Spleen (tissue), 11 donors: Measurements from ENCODE around the gene B4GALNT3. TPM values are rescaled to one million over a fixed set of nuclear protein-coding genes. Genes with fewer than 3 reads are reported as not detected.

ENCODE experiments used
- DNase-seq: peaks from one replicate; pipeline ENCODE4 v3.0.0-alpha.2; 2020
- H3K27ac ChIP-seq, 8 donors: fragments of 200-600 bp; sonication (generic) in 7 of 8; 1 replicate in 4 of 8; 2 replicates in 4 of 8; pipeline versions ENCODE4 v1.5.0 to v1.8.0; 2016 to 2021; ENCODE audit warnings: inconsistent platforms in 4 of 8, mild to moderate bottlenecking in 4 of 8, moderate library complexity in 1 of 8
- H3K27me3 ChIP-seq, 7 donors: fragments of 200-600 bp; sonication (generic) in 6 of 7; replicated peaks in 1 of 7; 1 replicate in 4 of 7; 2 replicates in 3 of 7; pipeline versions ENCODE4 v1.5.0 to v1.8.0; 2016 to 2021; ENCODE audit warnings: inconsistent platforms in 3 of 7, mild to moderate bottlenecking in 1 of 7
- H3K36me3 ChIP-seq, 6 donors: fragments of 200-600 bp; sonication (generic) in 5 of 6; 1 replicate in 4 of 6; 2 replicates in 2 of 6; pipeline versions ENCODE4 v1.5.0 to v1.8.0; 2016 to 2021; ENCODE audit warnings: inconsistent platforms in 2 of 6
- H3K4me1 ChIP-seq, 6 donors: fragments of 200-600 bp; sonication (generic) in 5 of 6; 1 replicate in 3 of 6; 2 replicates in 3 of 6; pipeline versions ENCODE4 v1.5.0 to v1.8.0; 2016 to 2021; ENCODE audit warnings: inconsistent platforms in 3 of 6
- H3K4me3 ChIP-seq, 8 donors: fragments of 200-600 bp; sonication (generic) in 7 of 8; 1 replicate in 4 of 8; 2 replicates in 4 of 8; pipeline versions ENCODE4 v1.5.0 to v1.8.0; 2016 to 2021; ENCODE audit warnings: inconsistent platforms in 4 of 8, mild to moderate bottlenecking in 4 of 8, moderate library complexity in 2 of 8
- H3K9me3 ChIP-seq, 8 donors: fragments of 200-600 bp; sonication (generic) in 7 of 8; 1 replicate in 4 of 8; 2 replicates in 4 of 8; pipeline versions ENCODE4 v1.5.0 to v1.8.0; 2016 to 2021; ENCODE audit warnings: inconsistent platforms in 4 of 8
- CTCF ChIP-seq, 11 experiments: fragments of 200-600 bp in 7 of 11; fragments of 450-650 bp in 4 of 11; sonication (generic) in 4 of 11; IDR thresholded peaks in 8 of 11; conservative IDR thresholded peaks in 3 of 11; 1 replicate in 7 of 11; 2 replicates in 4 of 11; pipeline versions ENCODE4 v1.4.0 to v1.8.0; 2016 to 2021; ENCODE audit warnings: antibody characterized with exemption in 11 of 11, inconsistent platforms in 4 of 11, mild to moderate bottlenecking in 1 of 11
- POLR2A ChIP-seq, 3 donors: fragments of 450-650 bp; IDR thresholded peaks; one replicate each; pipeline ENCODE4 v1.5.1; 2017; ENCODE audit warnings: antibody characterized with exemption in 3 of 3, mild to moderate bottlenecking in 1 of 3
- POLR2AphosphoS5 ChIP-seq, 3 donors: sonication (generic); formaldehyde crosslinking; IDR thresholded peaks; one replicate each; pipeline ENCODE4 v1.5.1; 2017; ENCODE audit warnings: antibody characterized with exemption in 3 of 3
- WGBS, 5 donors: extraction: QIAGEN DNeasy Blood & Tissue Kit in 3 of 5; methylation state at CpG; one replicate each; pipeline versions ENCODE4 v1.1.5 to v1.1.7; 2013 to 2018; 5-methylcytosine and 5-hydroxymethylcytosine counted together
- intact Hi-C: fragments of 100-400 bp; cut with DNase I; formaldehyde crosslinking; loops from one replicate; pipeline ENCODE4 v1.15.0; 2023; ENCODE audit warnings: low total_unique reads
- polyA plus RNA-seq, 3 donors: library from polyadenylated mRNA; stranded (reverse); fragments of 200-250 nt; gene quantifications; one replicate each; pipeline ENCODE4 v1.2.1, GENCODE V29; 2013
- total RNA-seq, 7 donors: library from RNA; depleted of rRNA in 3 of 7; stranded (reverse); fragments of >200 nt in 3 of 7; fragmentation: NEBNext Ultra II Directional in 4 of 7; extraction: Animal tissue kit (Norgen Biotek cat#: 25700) in 4 of 7; gene quantifications; one replicate each; pipeline versions ENCODE4 v1.1.0 to v1.2.1, GENCODE V29; 2016 to 2021
- donor health status: healthy with polysubstance abuse.
- donor health status: DM: no; HTN: no; CAD: no; lungs with moderate emphysema.
- donor health status: DM: no; HTN: no; CAD: no.
- donor health status: Bipolar disorder and iron deficiency.
- donor health status: healthy.
- donor health status: DM: no; HTN: no; CAD: no.
- donor health status: DM: yes; HTN: yes; CAD: no.

The B4GALNT3 gene
- total and polyA plus RNA-seq, 10 donors, result 0.28 to 2.0 (median 1.5) TPM

- no peaks in the 10 kb centered on the region for H3K9me3 ChIP-seq
- intact Hi-C loops, result no loop called here
- peaks cover 5 to 22% (median 17%) of the 10 kb centered on the region in 6 donors for H3K4me1 ChIP-seq
- H3K27me3 ChIP-seq, result peaks cover 0 to 60% (median 33%) of the 10 kb centered on the region in 7 donors
- H3K4me3 ChIP-seq, result no peak overlapping the region
- H3K27ac ChIP-seq, result no peak overlapping the region
- TF ChIP-seq POLR2A (IDR thresholded peaks at IDR 0.05) (no peak), CTCF (IDR thresholded peaks at IDR 0.05 in 8 of 11, conservative IDR thresholded peaks at IDR 0.05 in 3 of 11) (no peak), POLR2AphosphoS5 (IDR thresholded peaks at IDR 0.05) (no peak)
- WGBS, 5 donors, result 70 to 81% (median 77%) methylated on average over 6 of the region's 6 CpGs
- no peaks in the 10 kb centered on the region for H3K36me3 ChIP-seq
- no peak for DNase-seq
Measured at GRCh38 chr12:462936-463705, 3.4 kb downstream of the B4GALNT3 start.

GRCh38 chr12:464484-465267 is 4.9 kb downstream of the B4GALNT3 start:
- H3K27ac ChIP-seq, result no peak overlapping the region
- TF ChIP-seq POLR2AphosphoS5 (IDR thresholded peaks at IDR 0.05), result no peak
- no peak for TF ChIP-seq POLR2A (IDR thresholded peaks at IDR 0.05)
- no peak for TF ChIP-seq CTCF (IDR thresholded peaks at IDR 0.05 in 8 of 11, conservative IDR thresholded peaks at IDR 0.05 in 3 of 11)
- peaks cover 5 to 14% (median 9%) of the 10 kb centered on the region in 6 donors for H3K4me1 ChIP-seq
- intact Hi-C loops, result no loop called here
- H3K4me3 ChIP-seq, result no peak overlapping the region
- DNase-seq, result no peak
- H3K9me3 ChIP-seq, result no peaks in the 10 kb centered on the region
- peaks cover 0 to 44% (median 20%) of the 10 kb centered on the region in 7 donors for H3K27me3 ChIP-seq
- no peaks in the 10 kb centered on the region for H3K36me3 ChIP-seq
- WGBS, 5 donors, result 72 to 79% (median 75%) methylated on average over 16 of the region's 16 CpGs

- Histone ChIP-seq H3K4me3 (no peak overlapping the region), H3K9me3 (no peaks in the 10 kb centered on the region), H3K4me1 (peaks cover 0 to 2% (median under 1%) of the 10 kb centered on the region in 6 donors), H3K27me3 (peaks cover 0 to 31% (median 9%) of the 10 kb centered on the region in 7 donors), H3K27ac (no peak overlapping the region), H3K36me3 (no peaks in the 10 kb centered on the region)
- WGBS, 5 donors, result 82 to 94% (median 91%) methylated on average over 8 of the region's 8 CpGs
- TF ChIP-seq CTCF (IDR thresholded peaks at IDR 0.05 in 8 of 11, conservative IDR thresholded peaks at IDR 0.05 in 3 of 11) (no peak), POLR2A (IDR thresholded peaks at IDR 0.05) (no peak), POLR2AphosphoS5 (IDR thresholded peaks at IDR 0.05) (no peak)
- intact Hi-C loops, result no loop called here
- no peak for DNase-seq
Measured at GRCh38 chr12:466039-466438, 6.3 kb downstream of the B4GALNT3 start.

- Histone ChIP-seq H3K4me1 (no peaks in the 10 kb centered on the region), H3K4me3 (no peak overlapping the region), H3K27me3 (peaks cover 0 to 30% (median 4%) of the 10 kb centered on the region in 7 donors), H3K27ac (no peak overlapping the region), H3K36me3 (no peaks in the 10 kb centered on the region), H3K9me3 (no peaks in the 10 kb centered on the region)
- no peak for DNase-seq
- intact Hi-C loops, result no loop called here
- no peak for TF ChIP-seq CTCF (IDR thresholded peaks at IDR 0.05 in 8 of 11, conservative IDR thresholded peaks at IDR 0.05 in 3 of 11)
- no peak for TF ChIP-seq POLR2AphosphoS5 (IDR thresholded peaks at IDR 0.05)
- no peak for TF ChIP-seq POLR2A (IDR thresholded peaks at IDR 0.05)
- 52 to 63% (median 58%) methylated on average over 5 of the region's 5 CpGs for WGBS, 5 donors
Measured at GRCh38 chr12:466762-467161, 7.0 kb downstream of the B4GALNT3 start.
